ENCODE data around the gene PKDREJ. TPM values are rescaled to one million over a fixed set of nuclear protein-coding genes. Genes with fewer than 3 reads are reported as not detected.
"Not testable (repeated sequence)": the region's sequence is repeated elsewhere in the genome, so short reads cannot be mapped to it uniquely, and the experiment has no call there.

The PKDREJ gene
- total and polyA plus RNA-seq, 7 donors: under 0.01 to 0.03 TPM; not detected in 5

DNA sequence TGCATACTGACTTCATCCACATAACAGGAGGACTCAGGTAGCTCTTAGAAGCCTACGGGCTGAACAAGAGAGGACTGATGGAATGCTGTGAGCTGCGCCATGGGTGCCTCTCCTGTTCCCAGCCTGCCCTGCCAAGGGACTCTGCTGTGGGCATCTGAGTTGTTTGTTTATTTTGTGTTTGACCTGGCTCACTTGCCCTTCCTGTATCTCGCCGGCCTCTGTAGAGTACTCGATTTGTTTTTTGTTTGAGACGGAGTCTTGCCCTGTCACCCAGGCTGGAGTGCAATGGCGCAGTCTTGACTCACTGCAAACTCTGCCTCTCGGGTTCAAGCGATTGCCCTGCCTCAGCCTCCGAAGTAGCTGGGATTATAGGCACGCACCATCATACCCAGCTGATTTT is 6.4 kb upstream of the PKDREJ start:
- Histone ChIP-seq H3K9me3 (no peaks in the 10 kb centered on the region), H3K27me3 (ENCODE audit: insufficient read depth in 3 of 3, low read length in 2 of 3) (no peaks in the 10 kb centered on the region), H3K4me3 (peak overlapping the region; percentile 77), H3K36me3 (ENCODE audit: insufficient read depth in 1 of 2, low read depth in 1 of 2) (peaks cover 0 to 38% of the 10 kb centered on the region in 2 donors), H3K4me1 (peaks cover 29% of the 10 kb centered on the region), H3K27ac (peak overlapping the region; percentile 84)
- intact Hi-C loops (cut with DNase I): no loop called here
- DNase-seq (peak in 1 of 2 donors; percentile 3), ATAC-seq (no peak)
- TF ChIP-seq, protein P1, sequence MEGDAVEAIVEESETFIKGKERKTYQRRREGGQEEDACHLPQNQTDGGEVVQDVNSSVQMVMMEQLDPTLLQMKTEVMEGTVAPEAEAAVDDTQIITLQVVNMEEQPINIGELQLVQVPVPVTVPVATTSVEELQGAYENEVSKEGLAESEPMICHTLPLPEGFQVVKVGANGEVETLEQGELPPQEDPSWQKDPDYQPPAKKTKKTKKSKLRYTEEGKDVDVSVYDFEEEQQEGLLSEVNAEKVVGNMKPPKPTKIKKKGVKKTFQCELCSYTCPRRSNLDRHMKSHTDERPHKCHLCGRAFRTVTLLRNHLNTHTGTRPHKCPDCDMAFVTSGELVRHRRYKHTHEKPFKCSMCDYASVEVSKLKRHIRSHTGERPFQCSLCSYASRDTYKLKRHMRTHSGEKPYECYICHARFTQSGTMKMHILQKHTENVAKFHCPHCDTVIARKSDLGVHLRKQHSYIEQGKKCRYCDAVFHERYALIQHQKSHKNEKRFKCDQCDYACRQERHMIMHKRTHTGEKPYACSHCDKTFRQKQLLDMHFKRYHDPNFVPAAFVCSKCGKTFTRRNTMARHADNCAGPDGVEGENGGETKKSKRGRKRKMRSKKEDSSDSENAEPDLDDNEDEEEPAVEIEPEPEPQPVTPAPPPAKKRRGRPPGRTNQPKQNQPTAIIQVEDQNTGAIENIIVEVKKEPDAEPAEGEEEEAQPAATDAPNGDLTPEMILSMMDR (IDR thresholded peaks at IDR 0.05): no peak
- 65 to 68% (median 65%) methylated on average over 11 of the region's 11 CpGs for WGBS, 3 donors

DNA sequence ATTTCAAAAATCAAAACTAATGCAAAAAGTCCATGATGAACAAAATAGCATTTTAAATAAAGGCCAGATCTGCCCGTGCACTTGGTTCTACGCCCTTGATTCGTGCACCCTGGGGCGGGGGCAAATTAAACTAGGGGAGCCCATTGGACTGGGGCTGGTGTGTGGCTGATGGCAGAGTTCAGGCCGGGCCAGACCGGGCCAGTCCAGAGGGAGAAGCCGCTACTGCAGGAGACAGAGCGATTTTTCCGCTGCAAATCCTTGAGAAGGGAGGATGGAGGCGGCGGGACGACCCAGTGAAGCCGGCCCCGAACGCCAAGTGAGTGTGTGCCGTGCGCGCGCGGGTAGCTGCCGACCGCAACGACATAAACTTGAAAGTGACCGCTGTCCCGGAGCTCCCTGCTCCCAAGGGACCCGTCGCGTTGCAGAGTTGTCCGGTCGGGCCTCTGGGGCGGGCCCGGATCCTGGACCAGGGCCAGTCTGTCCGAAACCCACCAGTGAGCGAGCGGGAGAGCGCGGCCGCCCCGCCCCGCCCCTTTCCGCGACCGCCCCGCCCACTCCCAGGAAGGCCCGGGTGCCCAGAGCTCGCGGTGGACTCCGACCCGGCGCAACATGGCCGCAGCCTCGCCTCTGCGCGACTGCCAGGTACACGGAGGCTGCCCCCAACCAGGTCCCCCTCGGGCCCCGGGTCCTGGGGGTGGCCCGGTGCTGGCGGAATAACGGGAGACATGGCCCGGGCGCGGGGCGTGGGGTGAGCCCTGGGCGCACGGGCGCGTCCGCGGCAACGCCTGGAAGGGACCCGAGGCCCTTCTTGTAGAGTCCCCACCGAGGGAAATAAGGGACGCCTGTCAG is 4.5 kb upstream of the PKDREJ start, which contains the start of gene TTC38:
TTC38 (plus strand) TSS at position 578 of the 849 bp plus-strand sequence; CDS start at position 610, 32 bp downstream.
- Histone ChIP-seq H3K27ac (peak within 1 kb of the TSS; percentile 84), H3K4me1 (peaks cover 29% of the 10 kb centered on the region), H3K27me3 (ENCODE audit: insufficient read depth in 3 of 3, low read length in 2 of 3) (no peaks in the 10 kb centered on the region), H3K9me3 (no peaks in the 10 kb centered on the region), H3K4me3 (peak within 1 kb of the TSS; percentile 77), H3K36me3 (ENCODE audit: insufficient read depth in 1 of 2, low read depth in 1 of 2) (peaks cover 0 to 19% of the 10 kb centered on the region in 2 donors)
- intact Hi-C loops (cut with DNase I): no loop called here
- ATAC-seq (peak; percentile 96 to 98 (median 98)), DNase-seq (peak; percentile 97 to 98)
- TF ChIP-seq, protein P1 (IDR thresholded peaks at IDR 0.05): no peak
- 0 to 2% (median 1%) methylated on average over 49 to 74 of the region's 74 CpGs for WGBS, 3 donors

DNA sequence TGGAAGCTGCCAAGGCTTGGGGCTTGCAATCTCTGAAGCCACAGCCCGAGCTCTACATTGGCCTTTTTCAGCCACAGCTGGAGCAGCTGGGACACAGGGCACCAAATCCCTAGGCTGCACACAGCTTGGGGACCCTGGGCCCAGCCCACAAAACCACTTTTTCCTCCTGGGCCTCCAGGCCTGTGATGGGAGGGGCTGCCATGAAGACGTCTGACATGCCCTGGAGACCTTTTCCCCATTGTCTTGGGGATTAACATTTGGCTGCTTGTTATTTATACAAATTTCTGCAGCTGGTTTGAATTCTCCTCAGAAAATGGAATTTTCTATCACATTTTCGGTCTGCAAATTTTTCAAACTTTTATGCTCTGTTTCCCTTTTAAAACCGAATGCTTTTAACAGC is 2.5 kb upstream of the PKDREJ start:
- peaks cover 29% of the 10 kb centered on the region for H3K4me1 ChIP-seq
- H3K9me3 ChIP-seq; ATAC-seq; H3K36me3 ChIP-seq (ENCODE audit: insufficient read depth in 1 of 2, low read depth in 1 of 2); H3K4me3 ChIP-seq; intact Hi-C loops (cut with DNase I); H3K27me3 ChIP-seq (ENCODE audit: insufficient read depth in 3 of 3, low read length in 2 of 3); H3K27ac ChIP-seq: not testable (repeated sequence)
- WGBS, 3 donors: 78 to 83% (median 81%) methylated on average over 4 of the region's 4 CpGs
- peak in 1 of 2 donors; percentile 11 for DNase-seq

DNA sequence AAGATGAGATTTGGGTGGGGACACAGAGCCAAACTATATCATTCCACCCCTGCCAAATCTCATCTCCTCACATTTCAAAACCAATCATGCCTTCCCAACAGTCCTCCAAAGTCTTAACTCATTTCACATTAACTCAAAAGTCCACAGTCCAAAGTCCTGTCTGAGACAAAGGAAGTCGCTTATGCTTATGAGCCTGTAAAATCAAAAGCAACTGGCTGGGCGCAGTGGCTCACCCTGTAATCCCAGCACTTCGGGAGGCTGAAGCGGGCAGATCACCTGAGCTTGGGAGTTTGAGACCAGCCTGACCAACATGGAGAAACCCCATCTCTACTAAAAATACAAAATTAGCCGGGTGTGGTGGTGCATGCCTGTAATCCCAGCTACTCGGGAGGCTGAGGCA is 1.4 kb upstream of the PKDREJ start:
- H3K4me3 ChIP-seq; H3K27me3 ChIP-seq (ENCODE audit: insufficient read depth in 3 of 3, low read length in 2 of 3); ATAC-seq; H3K27ac ChIP-seq; intact Hi-C loops (cut with DNase I); H3K9me3 ChIP-seq; DNase-seq; H3K36me3 ChIP-seq (ENCODE audit: insufficient read depth in 1 of 2, low read depth in 1 of 2): not testable (repeated sequence)
- H3K4me1 ChIP-seq: peaks cover 25% of the 10 kb centered on the region
- 93 to 98% (median 98%) methylated on average over 5 to 6 of the region's 6 CpGs for WGBS, 3 donors

DNA sequence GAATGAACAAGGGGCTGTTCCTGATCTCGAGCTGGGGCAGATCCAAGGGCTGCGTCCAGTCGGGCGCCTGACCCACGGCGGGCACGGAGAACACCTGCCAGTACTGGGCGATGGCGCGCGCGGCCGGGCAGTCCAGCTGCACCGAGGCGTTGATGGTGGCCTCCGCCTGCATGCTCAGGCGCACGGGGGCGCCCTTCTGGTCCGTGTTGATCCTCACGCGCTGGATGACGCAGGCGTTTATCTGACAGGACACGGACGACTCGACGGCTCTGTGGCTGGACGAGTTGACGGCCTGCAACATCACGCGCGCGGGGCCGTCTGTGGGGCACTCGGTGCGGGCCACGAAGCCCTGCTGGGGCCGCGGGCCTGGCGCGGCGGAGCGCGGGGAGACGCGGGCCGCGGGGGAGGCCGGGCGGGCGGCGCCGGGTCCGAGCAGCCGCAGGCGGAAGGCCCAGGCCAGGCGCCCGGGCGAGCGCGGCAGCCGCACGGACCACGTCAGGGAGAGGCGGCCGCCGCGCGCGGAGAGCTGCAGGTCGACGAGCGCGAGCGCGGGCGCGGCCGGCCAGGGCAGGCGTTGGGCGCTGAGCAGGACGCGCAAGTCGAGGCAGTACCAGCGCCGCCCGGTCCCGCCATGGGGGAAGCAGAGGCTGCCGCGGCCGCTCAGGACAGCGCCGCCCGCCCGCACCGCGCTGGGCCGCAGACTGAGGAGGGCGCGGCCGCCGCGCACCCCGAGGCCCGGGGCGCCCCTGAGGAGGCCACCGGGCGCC is 511 bp downstream of the PKDREJ start:
- WGBS, 3 donors: 6 to 13% (median 8%) methylated on average over 55 to 109 of the region's 109 CpGs
- peak; percentile 30 to 77 (median 74) for ATAC-seq
- intact Hi-C loops (cut with DNase I): no loop called here
- Histone ChIP-seq H3K4me3 (peak overlapping the region; percentile 49), H3K27me3 (ENCODE audit: insufficient read depth in 3 of 3, low read length in 2 of 3) (no peaks in the 10 kb centered on the region), H3K4me1 (peaks cover 10% of the 10 kb centered on the region), H3K9me3 (no peaks in the 10 kb centered on the region), H3K27ac (no peak overlapping the region), H3K36me3 (ENCODE audit: insufficient read depth in 1 of 2, low read depth in 1 of 2) (no peaks in the 10 kb centered on the region)
- peak; percentile 77 to 85 for DNase-seq
- TF ChIP-seq, protein P1 (IDR thresholded peaks at IDR 0.05): peak; percentile 21
